Karpas-422 (cell line): ENCODE data around the gene PLCXD3. TPM values are rescaled to one million over a fixed set of nuclear protein-coding genes. Genes with fewer than 3 reads are reported as not detected.

ENCODE experiments used
- DNase-seq: peaks from one replicate; pipeline ENCODE4 v3.0.0-alpha.2; 2015
- H2AFZ ChIP-seq: fragments of 200-600 bp; sonication (generic); 2 replicates; pipeline ENCODE4 v1.6.1; 2014; ENCODE audit warnings: antibody characterized with exemption, low read length, mixed read lengths
- H3K27ac ChIP-seq: fragments of 200-600 bp; sonication (generic); 2 replicates; pipeline ENCODE4 v1.5.1; 2014; ENCODE audit warnings: mild to moderate bottlenecking, low read length, moderate library complexity
- H3K27me3 ChIP-seq: fragments of 200-600 bp; sonication (generic); 2 replicates; pipeline ENCODE4 v1.6.1; 2014; ENCODE audit warnings: low read length, mixed read lengths
- H3K36me3 ChIP-seq: fragments of 200-600 bp; sonication (generic); 2 replicates; pipeline ENCODE4 v1.6.1; 2014; ENCODE audit warnings: low read length, mixed read lengths; ENCODE audit not compliant: insufficient read depth
- H3K4me1 ChIP-seq: fragments of 200-600 bp; sonication (generic); 2 replicates; pipeline ENCODE4 v1.6.1; 2014; ENCODE audit warnings: mild to moderate bottlenecking, low read length, mixed read lengths
- H3K4me2 ChIP-seq: fragments of 200-600 bp; sonication (generic); 2 replicates; pipeline ENCODE4 v1.6.1; 2014; ENCODE audit warnings: low read length, low read depth, mild to moderate bottlenecking; ENCODE audit not compliant: poor library complexity, severe bottlenecking
- H3K4me3 ChIP-seq: fragments of 200-600 bp; sonication (generic); 2 replicates; pipeline ENCODE4 v1.5.1; 2014; ENCODE audit warnings: mild to moderate bottlenecking, antibody characterized with exemption, low read length, mixed read lengths
- H3K79me2 ChIP-seq: fragments of 200-600 bp; sonication (generic); 2 replicates; pipeline ENCODE4 v1.6.1; 2014; ENCODE audit warnings: mild to moderate bottlenecking, low read length, mixed read lengths
- H3K9ac ChIP-seq: fragments of 200-600 bp; sonication (generic); 2 replicates; pipeline ENCODE4 v1.6.0; 2014; ENCODE audit warnings: low read length
- H3K9me2 ChIP-seq: fragments of 200-600 bp; sonication (generic), shearing (Covaris generic); replicated peaks from 2 replicates; pipeline ENCODE4 v1.6.0; 2014; ENCODE audit warnings: mild to moderate bottlenecking, low read length, moderate library complexity; ENCODE audit not compliant: insufficient read depth
- H3K9me3 ChIP-seq: fragments of 300-700, 200-600 bp; sonication (generic); 2 replicates; pipeline ENCODE4 v1.6.1; 2014; ENCODE audit warnings: low read length, mixed read lengths
- H4K20me1 ChIP-seq: fragments of 200-600 bp; sonication (generic); 2 replicates; pipeline ENCODE4 v1.6.1; 2014; ENCODE audit warnings: mild to moderate bottlenecking, antibody characterized with exemption, low read length, low read depth; ENCODE audit not compliant: insufficient read depth
- total RNA-seq: library from RNA; depleted of rRNA; stranded (reverse); fragments of >200 nt; shearing (Covaris generic); gene quantifications from 2 replicates; pipeline ENCODE4 v1.2.3, GENCODE V29; 2014; ENCODE audit warnings: low replicate concordance

The PLCXD3 gene
- total RNA-seq, 1 experiment from 2014 or later = not detected

- Histone ChIP-seq H4K20me1 (no peaks in the 10 kb centered on the region), H3K27me3 (no peaks in the 10 kb centered on the region), H3K36me3 (no peaks in the 10 kb centered on the region), H3K79me2 (no peaks in the 10 kb centered on the region), H3K4me3 (no peak overlapping the region), H3K4me2 (no peak overlapping the region), H3K9ac (no peak overlapping the region), H3K27ac (no peak overlapping the region), H3K9me2 (no peaks in the 10 kb centered on the region), H3K4me1 (no peaks in the 10 kb centered on the region), H3K9me3 (no peaks in the 10 kb centered on the region), H2AFZ (no peak overlapping the region)
- DNase-seq = no peak
These were observed 229.1 kb downstream of the PLCXD3 start for GRCh38 chr5:41281215-41281810.

- Histone ChIP-seq H4K20me1 (no peaks in the 10 kb centered on the region), H3K4me1 (no peaks in the 10 kb centered on the region), H3K27me3 (no peaks in the 10 kb centered on the region), H3K9me2 (no peaks in the 10 kb centered on the region), H2AFZ (no peak overlapping the region), H3K36me3 (no peaks in the 10 kb centered on the region), H3K9ac (no peak overlapping the region), H3K4me3 (no peak overlapping the region), H3K79me2 (no peaks in the 10 kb centered on the region), H3K4me2 (no peak overlapping the region), H3K27ac (no peak overlapping the region), H3K9me3 (no peaks in the 10 kb centered on the region)
- no peak for DNase-seq
These were observed 231.4 kb downstream of the PLCXD3 start for GRCh38 chr5:41279040-41279439.

GRCh38 chr5:41277476-41278245 lies 232.7 kb downstream of the PLCXD3 start:
- Histone ChIP-seq H3K27me3 (no peaks in the 10 kb centered on the region), H3K9me3 (no peaks in the 10 kb centered on the region)

GRCh38 chr5:41275813-41276512 lies 234.4 kb downstream of the PLCXD3 start:
- H4K20me1 ChIP-seq = no peaks in the 10 kb centered on the region
- H3K9me3 ChIP-seq = no peaks in the 10 kb centered on the region
- no peak overlapping the region for H2AFZ ChIP-seq
- H3K9ac ChIP-seq = no peak overlapping the region
- H3K9me2 ChIP-seq = no peaks in the 10 kb centered on the region
- no peak overlapping the region for H3K4me2 ChIP-seq
- H3K4me3 ChIP-seq = no peak overlapping the region
- H3K4me1 ChIP-seq = no peaks in the 10 kb centered on the region
- H3K27ac ChIP-seq = no peak overlapping the region
- H3K36me3 ChIP-seq = no peaks in the 10 kb centered on the region
- DNase-seq = no peak
- no peaks in the 10 kb centered on the region for H3K27me3 ChIP-seq
- H3K79me2 ChIP-seq = no peaks in the 10 kb centered on the region

More at GRCh38 chr5:41277476-41278245, 232.7 kb downstream of the PLCXD3 start:
- no peaks in the 10 kb centered on the region for H3K4me1 ChIP-seq
- H3K79me2 ChIP-seq = no peaks in the 10 kb centered on the region
- H4K20me1 ChIP-seq = no peaks in the 10 kb centered on the region
- no peaks in the 10 kb centered on the region for H3K36me3 ChIP-seq
- H3K9ac ChIP-seq = no peak overlapping the region
- H3K4me2 ChIP-seq = no peak overlapping the region
- no peak overlapping the region for H3K27ac ChIP-seq
- H3K9me2 ChIP-seq = no peaks in the 10 kb centered on the region
- DNase-seq = no peak
- H3K4me3 ChIP-seq = no peak overlapping the region
- H2AFZ ChIP-seq = no peak overlapping the region

GRCh38 chr5:41270423-41271251 lies 239.8 kb downstream of the PLCXD3 start:
- no peaks in the 10 kb centered on the region for H3K79me2 ChIP-seq

GRCh38 chr5:41268894-41269293 lies 241.5 kb downstream of the PLCXD3 start:
- H3K36me3 ChIP-seq = no peaks in the 10 kb centered on the region
- no peak overlapping the region for H3K4me3 ChIP-seq
- no peaks in the 10 kb centered on the region for H3K9me3 ChIP-seq
- H3K9ac ChIP-seq = no peak overlapping the region
- no peaks in the 10 kb centered on the region for H3K9me2 ChIP-seq
- no peak overlapping the region for H3K4me2 ChIP-seq
- no peak for DNase-seq
- no peaks in the 10 kb centered on the region for H3K79me2 ChIP-seq
- no peaks in the 10 kb centered on the region for H3K4me1 ChIP-seq
- H2AFZ ChIP-seq = no peak overlapping the region
- H3K27me3 ChIP-seq = no peaks in the 10 kb centered on the region
- H4K20me1 ChIP-seq = no peaks in the 10 kb centered on the region
- no peak overlapping the region for H3K27ac ChIP-seq

More at GRCh38 chr5:41270423-41271251, 239.8 kb downstream of the PLCXD3 start:
- Histone ChIP-seq H3K36me3 (no peaks in the 10 kb centered on the region), H3K4me3 (no peak overlapping the region), H3K4me1 (no peaks in the 10 kb centered on the region), H4K20me1 (no peaks in the 10 kb centered on the region), H3K27me3 (no peaks in the 10 kb centered on the region), H3K9me2 (no peaks in the 10 kb centered on the region), H3K9me3 (no peaks in the 10 kb centered on the region), H3K4me2 (no peak overlapping the region), H2AFZ (no peak overlapping the region), H3K27ac (no peak overlapping the region), H3K9ac (no peak overlapping the region)
- DNase-seq = peak; percentile 80

- no peaks in the 10 kb centered on the region for H3K79me2 ChIP-seq
- H3K27me3 ChIP-seq = no peaks in the 10 kb centered on the region
- no peaks in the 10 kb centered on the region for H3K9me2 ChIP-seq
- no peaks in the 10 kb centered on the region for H3K9me3 ChIP-seq
- H3K36me3 ChIP-seq = no peaks in the 10 kb centered on the region
- no peak overlapping the region for H3K27ac ChIP-seq
- no peaks in the 10 kb centered on the region for H3K4me1 ChIP-seq
- no peak overlapping the region for H2AFZ ChIP-seq
- DNase-seq = no peak
- H3K4me2 ChIP-seq = no peak overlapping the region
- H3K4me3 ChIP-seq = no peak overlapping the region
- H3K9ac ChIP-seq = no peak overlapping the region
- no peaks in the 10 kb centered on the region for H4K20me1 ChIP-seq
These were observed 244.0 kb downstream of the PLCXD3 start for GRCh38 chr5:41266377-41266776.
